SU-DHL-6 (cell line): ENCODE data around the gene RHOG.

ENCODE experiments used
- CTCF ChIP-seq: fragments of 200-600 bp; sonication (generic); IDR thresholded peaks from one replicate; pipeline ENCODE4 v1.5.1; 2017; ENCODE audit warnings: antibody characterized with exemption, mild to moderate bottlenecking, low read length, moderate library complexity; ENCODE audit not compliant: insufficient read depth, poor library complexity, severe bottlenecking
- EZH2phosphoT487 ChIP-seq: fragments of 200-600 bp; sonication (generic), shearing (Covaris generic); conservative IDR thresholded peaks from 2 replicates; pipeline ENCODE4 v1.6.1; 2018; ENCODE audit warnings: mild to moderate bottlenecking, antibody characterized with exemption, low read length, moderate library complexity, mixed read lengths

- TF ChIP-seq CTCF (no peak), EZH2phosphoT487 (no peak)
These were observed 2.6 kb upstream of the RHOG start for GRCh38 chr11:3843326-3843725.
